ENCODE data around the gene ELAVL3.

DNA sequence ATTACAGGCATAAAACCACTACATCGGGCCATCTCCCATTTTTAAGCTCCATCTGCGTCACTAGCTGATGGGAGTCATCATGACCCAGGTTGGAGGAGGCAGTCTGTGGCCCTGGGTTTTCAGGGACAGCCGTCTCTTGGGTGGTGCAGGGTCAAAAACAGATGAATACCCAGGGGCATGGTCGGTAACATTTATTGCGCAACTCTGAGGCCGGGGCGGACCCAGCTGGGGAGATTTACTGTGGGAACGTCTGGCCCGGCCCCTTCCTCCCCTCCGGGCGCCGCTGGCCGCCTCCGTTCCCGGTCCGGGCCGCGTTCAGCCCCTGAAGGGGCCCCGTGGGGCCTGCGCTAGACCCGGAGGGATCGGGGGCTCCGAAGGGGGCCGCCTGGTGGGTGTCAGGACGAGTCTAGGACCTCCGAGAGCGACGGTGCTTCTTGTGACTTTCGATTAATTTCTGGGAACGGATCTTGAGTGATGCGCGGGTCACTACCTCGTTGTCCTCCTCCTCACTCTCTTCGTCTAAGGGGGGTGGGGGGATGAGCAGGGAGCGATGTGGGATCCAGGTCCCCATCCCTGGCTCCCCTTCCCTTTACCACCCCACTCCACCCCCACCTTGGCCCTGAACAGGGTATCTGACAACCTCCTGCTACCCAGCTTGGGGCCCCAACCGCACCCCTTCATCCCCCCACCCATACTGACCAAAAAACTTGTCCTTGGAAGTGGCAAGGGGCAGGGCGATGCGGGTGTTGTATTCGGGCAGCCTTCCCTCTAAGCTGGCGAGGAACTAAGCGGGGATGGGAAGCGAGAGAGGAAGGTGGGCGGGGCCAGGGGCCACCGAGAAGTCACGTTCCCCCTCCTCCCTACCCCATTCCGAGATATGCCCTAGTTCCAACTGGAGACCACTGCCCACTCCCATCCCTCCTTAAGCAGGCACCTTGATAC, 60.1 kb downstream of the ELAVL3 start:
- TF ChIP-seq, protein P1, sequence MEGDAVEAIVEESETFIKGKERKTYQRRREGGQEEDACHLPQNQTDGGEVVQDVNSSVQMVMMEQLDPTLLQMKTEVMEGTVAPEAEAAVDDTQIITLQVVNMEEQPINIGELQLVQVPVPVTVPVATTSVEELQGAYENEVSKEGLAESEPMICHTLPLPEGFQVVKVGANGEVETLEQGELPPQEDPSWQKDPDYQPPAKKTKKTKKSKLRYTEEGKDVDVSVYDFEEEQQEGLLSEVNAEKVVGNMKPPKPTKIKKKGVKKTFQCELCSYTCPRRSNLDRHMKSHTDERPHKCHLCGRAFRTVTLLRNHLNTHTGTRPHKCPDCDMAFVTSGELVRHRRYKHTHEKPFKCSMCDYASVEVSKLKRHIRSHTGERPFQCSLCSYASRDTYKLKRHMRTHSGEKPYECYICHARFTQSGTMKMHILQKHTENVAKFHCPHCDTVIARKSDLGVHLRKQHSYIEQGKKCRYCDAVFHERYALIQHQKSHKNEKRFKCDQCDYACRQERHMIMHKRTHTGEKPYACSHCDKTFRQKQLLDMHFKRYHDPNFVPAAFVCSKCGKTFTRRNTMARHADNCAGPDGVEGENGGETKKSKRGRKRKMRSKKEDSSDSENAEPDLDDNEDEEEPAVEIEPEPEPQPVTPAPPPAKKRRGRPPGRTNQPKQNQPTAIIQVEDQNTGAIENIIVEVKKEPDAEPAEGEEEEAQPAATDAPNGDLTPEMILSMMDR (IDR thresholded peaks at IDR 0.05): no peak
- TF ChIP-seq HOXA7 (CRISPR knock-in tag; IDR thresholded peaks at IDR 0.05) (no peak), CHD2 (IDR thresholded peaks at IDR 0.05; ENCODE audit: low read length, partially characterized antibody) (no peak), POLR2A (IDR thresholded peaks at IDR 0.05; ENCODE audit: low read length) (no peak), MAFK (IDR thresholded peaks at IDR 0.05; ENCODE audit: partially characterized antibody) (no peak), ESRRA (IDR thresholded peaks at IDR 0.05; ENCODE audit: borderline replicate concordance, low read length) (no peak), RAD21 (conservative IDR thresholded peaks at IDR 0.05 in 1 of 2, IDR thresholded peaks at IDR 0.05 in 1 of 2) (no peak), EP300 (IDR thresholded peaks at IDR 0.05) (no peak)
